ENCODE results near the gene KDELR3.

Gene KDELR3

GRCh38 chr22:38519453-38520250, 51.8 kb downstream of the KDELR3 start:
- DNase-seq (ENCODE audit: low read depth), result no peak

- no peak for DNase-seq (ENCODE audit: low read depth)
These were observed 55.1 kb downstream of the KDELR3 start for GRCh38 chr22:38523029-38523428.

GRCh38 chr22:38523479-38523878, 55.6 kb downstream of the KDELR3 start:
- DNase-seq (ENCODE audit: low read depth), result no peak

DNA sequence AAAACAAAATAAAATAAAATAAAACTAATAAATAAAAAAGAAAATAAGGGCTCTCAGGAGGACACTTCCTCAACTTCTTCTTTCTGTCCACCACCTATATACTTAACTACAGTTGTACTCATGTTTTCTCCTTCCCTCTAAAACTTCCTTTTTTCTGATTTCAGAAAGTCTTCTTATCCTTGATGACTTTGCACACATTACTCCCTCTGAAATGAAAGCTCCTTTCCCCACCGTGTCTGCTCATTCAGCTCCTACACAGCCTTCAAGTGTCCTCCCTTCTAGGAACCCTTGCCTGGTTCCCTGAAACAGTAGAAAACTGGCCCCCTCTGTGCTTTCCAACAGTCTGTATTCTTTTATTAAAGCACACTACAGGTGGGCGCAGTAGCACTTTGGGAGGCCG, 56.5 kb downstream of the KDELR3 start:
- no peak for DNase-seq (ENCODE audit: low read depth)

- no peak for DNase-seq (ENCODE audit: low read depth)
These were observed 63.5 kb downstream of the KDELR3 start for GRCh38 chr22:38531251-38531938.

All from fibroblast of gingiva (primary cell).